Activated CD8-positive, alpha-beta memory T cell treated with anti-CD3 and anti-CD28 coated beads, Interleukin-2, amount 50 U/mL, for 24 hours (primary cell): ENCODE measurements around the gene EXOC4.
"Not testable (repeated sequence)": the region's sequence is repeated elsewhere in the genome, so short reads cannot be mapped to it uniquely, and the experiment has no call there.

Experiments used
- DNase-seq: peaks from one replicate; pipeline ENCODE4 v3.0.0-alpha.2; 2020; ENCODE audit errors: extremely low read depth

EXOC4 gene

GRCh38 chr7:133748443-133749407 lies 495.8 kb downstream of the EXOC4 start:
- DNase-seq: no peak

DNA sequence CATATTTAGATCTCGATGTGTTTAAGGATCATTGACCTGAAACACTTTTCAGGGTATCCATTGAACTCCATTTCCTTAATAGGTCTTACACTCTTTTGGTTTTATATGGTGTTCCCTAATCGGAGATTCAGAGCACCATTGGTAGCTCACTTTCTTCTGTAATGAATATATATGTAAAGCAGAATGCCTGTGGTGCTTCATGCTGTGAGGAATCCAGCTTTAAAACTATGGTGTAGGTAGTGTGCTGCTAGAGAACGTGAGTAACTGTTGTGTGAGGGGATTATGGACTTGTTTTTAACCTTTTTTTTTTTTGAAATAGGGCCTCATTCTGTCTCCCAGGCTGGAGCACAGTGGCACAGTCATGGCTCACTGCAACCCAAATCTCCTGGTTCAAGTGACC lies 497.4 kb downstream of the EXOC4 start:
- DNase-seq: no peak

DNA sequence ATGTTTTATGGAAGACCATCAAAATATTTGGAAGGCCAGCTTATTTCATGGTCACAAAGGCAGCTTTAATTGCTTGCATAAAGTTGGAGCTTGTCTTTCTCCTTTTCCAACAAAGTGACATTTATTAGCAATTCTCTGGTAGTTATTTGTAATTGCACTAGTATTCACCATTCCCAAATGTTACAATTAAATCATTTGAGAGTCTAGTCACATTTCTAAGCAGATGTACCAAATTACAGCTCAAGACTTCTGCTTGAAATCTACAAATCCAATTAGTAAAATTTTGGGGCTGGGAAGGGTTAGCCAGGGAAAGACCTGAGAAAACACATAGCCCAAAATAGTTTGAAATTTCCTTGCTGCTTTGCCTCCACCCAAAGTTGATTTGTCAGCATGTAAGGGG lies 498.2 kb downstream of the EXOC4 start:
- DNase-seq: no peak

GRCh38 chr7:133753513-133753912 lies 500.6 kb downstream of the EXOC4 start:
- no peak for DNase-seq

GRCh38 chr7:133754708-133755107 lies 501.8 kb downstream of the EXOC4 start:
- DNase-seq: no peak

GRCh38 chr7:133755901-133756300 lies 503.0 kb downstream of the EXOC4 start:
- DNase-seq: no peak

DNA sequence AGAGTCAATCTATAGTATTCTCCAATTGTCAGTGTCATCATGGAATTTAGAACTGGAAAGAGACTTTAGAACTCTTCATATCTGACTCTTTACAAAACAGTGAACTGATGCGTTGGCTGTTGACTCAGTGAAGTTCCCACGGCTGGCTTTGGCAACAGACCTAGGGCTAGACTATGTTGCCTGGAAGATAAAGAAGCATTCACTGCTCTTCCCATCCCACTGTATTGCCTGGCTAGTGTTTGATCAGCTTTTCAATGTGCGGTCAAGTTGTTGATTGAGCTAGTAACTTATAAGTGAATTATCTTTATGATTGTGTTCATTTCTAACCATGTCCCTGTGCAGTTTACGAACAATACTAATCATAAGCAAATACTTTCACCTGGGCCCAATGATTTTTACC lies 508.6 kb downstream of the EXOC4 start:
- DNase-seq: no peak

- DNase-seq: no peak
Observed at GRCh38 chr7:133763076-133763640, 510.3 kb downstream of the EXOC4 start.

DNA sequence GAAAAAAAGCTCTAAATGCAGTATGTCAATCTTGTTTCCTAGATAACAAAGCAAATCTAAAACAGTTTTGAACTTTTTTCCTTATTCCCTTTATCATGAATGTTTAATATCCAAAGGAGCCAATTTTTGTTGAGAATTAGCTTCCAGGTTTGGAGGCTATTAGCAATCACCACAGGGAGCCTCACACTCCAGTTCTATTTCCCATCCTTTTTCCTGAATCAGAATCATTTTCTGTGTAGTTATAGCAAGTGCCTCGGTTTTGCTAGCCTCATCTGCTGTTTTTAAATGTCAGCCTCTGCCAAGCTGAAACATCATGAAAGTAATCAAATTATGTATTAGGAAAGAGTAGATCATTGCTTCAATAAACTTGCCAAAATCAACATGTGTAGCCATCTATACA lies 516.8 kb downstream of the EXOC4 start:
- DNase-seq: no peak

- DNase-seq: no peak
Observed at GRCh38 chr7:133770863-133771492, 518.1 kb downstream of the EXOC4 start.

- no peak for DNase-seq
Observed at GRCh38 chr7:133771788-133772419, 519.0 kb downstream of the EXOC4 start.

DNA sequence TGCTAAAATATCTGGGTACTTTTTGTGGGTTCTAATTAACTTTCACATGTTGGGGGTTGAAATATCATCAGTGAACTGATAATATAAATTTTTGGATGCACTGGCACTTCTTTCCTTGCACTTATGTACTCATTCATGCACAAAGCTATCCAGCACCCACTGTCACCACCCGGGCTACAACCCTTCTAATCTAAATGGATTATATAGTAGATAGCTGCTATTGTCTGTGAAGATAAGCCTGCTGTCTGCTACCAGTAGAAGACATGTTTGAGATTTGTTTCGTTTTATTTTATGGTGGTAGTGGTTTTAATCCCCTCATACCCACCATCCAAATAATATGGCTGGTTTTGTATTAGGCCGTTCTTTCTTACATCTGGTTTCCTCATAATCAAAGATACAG lies 520.7 kb downstream of the EXOC4 start:
- DNase-seq: no peak

GRCh38 chr7:133775201-133775600 lies 522.3 kb downstream of the EXOC4 start:
- DNase-seq: no peak

GRCh38 chr7:133776266-133776665 lies 523.4 kb downstream of the EXOC4 start:
- no peak for DNase-seq

- no peak for DNase-seq
Observed at GRCh38 chr7:133777701-133778100, 524.8 kb downstream of the EXOC4 start.

- DNase-seq: no peak
Observed at GRCh38 chr7:133778472-133778871, 525.6 kb downstream of the EXOC4 start.

GRCh38 chr7:133779538-133779937 lies 526.7 kb downstream of the EXOC4 start:
- DNase-seq: not testable (repeated sequence)

DNA sequence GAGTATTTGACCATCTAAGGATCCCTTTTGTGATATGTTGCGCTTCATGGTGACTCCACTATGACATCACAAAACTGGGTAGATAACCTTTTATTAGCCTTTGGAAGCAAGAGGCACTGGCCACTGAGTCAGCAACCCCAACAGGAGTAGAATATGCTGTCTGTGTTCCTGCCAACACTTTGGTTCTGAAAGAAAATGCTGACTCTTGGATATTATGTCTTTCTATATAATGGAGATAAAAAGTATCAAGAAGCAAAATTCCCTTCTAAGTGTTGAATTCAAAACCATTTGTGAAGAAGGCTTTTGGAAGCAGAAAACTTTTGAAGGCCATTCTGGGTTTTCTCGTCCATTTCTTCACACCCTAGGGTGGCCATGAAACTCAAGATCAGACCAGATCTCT lies 528.0 kb downstream of the EXOC4 start:
- DNase-seq: no peak

DNA sequence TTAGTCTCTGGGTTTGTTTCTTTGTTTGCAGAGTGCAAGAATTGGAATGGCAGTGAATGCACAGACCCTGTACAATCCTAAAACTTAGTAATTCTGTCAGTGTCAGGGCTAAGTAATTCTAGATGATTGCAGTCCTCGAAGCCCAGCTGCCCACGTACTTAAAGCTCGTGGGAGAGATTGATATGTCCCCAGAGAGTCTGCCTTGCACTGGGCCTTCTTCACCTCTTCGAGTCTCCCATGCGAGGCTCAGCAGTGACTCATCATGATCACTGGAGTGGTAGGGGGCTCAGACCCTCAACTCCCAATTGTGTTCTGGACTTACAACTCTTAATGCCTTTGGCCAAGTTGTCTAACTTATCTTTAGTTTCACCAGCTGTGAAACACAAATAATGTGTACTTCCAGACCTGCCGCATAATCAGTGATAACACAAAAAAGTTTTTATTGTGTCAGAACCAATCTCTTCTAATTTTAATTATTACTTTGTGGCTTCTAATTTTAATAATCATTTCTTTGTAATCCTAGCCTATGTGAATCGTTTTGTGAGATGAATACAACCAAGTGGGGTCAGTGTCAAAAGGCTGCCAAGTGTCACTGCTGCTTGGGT lies 528.7 kb downstream of the EXOC4 start:
- DNase-seq: no peak

- no peak for DNase-seq
Observed at GRCh38 chr7:133782470-133782869, 529.6 kb downstream of the EXOC4 start.

DNA sequence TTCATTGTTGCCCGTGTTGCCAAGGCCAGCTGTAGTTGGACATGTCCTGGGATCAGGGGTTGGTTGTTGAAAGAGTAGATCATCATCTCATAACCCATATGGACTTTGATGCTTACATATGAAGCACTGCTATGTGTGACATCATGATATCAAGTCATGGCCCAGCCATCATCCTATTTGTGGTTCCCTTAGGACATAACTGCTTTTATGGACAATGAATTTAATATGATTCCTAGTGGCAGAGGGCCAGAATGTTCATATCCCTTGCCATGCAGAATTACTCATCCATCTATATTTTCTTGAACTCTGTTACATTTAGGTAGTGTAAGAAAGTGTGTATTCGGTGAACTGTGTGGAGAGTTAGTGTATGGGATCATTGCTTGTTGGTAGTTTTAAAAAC lies 530.4 kb downstream of the EXOC4 start:
- no peak for DNase-seq

DNA sequence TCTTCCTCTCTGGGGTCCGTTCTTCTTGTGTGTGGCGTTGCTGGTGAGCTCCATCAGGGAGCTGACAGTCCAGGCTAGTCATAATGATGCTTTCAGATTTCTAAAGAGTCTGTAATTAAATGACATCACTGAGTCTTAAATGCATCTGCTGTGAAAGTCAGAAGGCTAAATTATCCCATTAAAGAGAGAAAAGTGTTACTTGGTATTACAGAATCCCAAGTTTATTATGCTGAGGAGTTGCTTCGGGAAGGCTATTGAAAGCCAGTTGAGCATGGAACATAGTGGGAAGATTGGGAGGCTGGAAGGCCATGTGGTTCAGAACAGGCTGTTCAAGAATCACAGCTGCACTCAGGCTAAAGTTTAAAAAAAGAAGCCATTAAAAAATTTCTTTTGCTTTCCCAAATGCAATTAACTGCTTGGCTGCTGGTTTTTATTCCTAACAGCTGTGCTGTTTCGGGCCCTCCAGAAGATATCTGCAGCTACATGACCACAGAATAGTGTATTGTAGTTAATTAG lies 531.7 kb downstream of the EXOC4 start:
- DNase-seq: no peak
